A549 (cell line): ENCODE measurements around the gene TEX2.

Experiments
- BHLHE40 ChIP-seq: IDR thresholded peaks from 2 replicates; pipeline ENCODE4 v1.6.1; 2012; ENCODE audit warnings: low read depth, low read length, inconsistent platforms
- POLR2A ChIP-seq: IDR thresholded peaks from 2 replicates; pipeline ENCODE4 v1.6.1; 2012; ENCODE audit warnings: mild to moderate bottlenecking, low read length
- TF ChIP-seq, protein P1 (sequence below): fragments of >200 bp; sonication (Bioruptor Twin); formaldehyde crosslinking; IDR thresholded peaks from 3 replicates; pipeline ENCODE4 v1.5.1; 2016

DNA sequence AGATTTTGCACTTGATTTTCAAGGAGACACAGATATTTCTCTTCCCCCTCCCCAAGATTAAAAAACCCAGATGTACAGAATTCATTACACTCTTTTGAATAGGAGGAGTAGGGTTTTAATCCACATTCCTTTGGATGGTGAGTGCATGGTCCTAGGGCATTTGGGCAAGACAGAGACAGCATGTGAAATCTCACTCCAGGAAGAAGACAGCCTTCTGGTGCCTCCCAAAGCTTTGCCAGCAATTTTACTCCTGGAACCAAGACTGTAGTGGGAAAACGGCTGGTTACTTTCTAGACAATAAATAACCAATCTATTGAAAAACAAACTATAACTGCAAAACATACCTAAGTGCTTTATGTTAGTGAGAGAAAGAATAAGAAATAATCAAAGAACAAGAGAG lies 15.2 kb downstream of the TEX2 start:
- TF ChIP-seq, protein P1, sequence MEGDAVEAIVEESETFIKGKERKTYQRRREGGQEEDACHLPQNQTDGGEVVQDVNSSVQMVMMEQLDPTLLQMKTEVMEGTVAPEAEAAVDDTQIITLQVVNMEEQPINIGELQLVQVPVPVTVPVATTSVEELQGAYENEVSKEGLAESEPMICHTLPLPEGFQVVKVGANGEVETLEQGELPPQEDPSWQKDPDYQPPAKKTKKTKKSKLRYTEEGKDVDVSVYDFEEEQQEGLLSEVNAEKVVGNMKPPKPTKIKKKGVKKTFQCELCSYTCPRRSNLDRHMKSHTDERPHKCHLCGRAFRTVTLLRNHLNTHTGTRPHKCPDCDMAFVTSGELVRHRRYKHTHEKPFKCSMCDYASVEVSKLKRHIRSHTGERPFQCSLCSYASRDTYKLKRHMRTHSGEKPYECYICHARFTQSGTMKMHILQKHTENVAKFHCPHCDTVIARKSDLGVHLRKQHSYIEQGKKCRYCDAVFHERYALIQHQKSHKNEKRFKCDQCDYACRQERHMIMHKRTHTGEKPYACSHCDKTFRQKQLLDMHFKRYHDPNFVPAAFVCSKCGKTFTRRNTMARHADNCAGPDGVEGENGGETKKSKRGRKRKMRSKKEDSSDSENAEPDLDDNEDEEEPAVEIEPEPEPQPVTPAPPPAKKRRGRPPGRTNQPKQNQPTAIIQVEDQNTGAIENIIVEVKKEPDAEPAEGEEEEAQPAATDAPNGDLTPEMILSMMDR, result no peak
- TF ChIP-seq POLR2A (no peak), BHLHE40 (no peak)
